Measurements from ENCODE around the gene CACNA1S. TPM values are rescaled to one million over a fixed set of nuclear protein-coding genes. Genes with fewer than 3 reads are reported as not detected.
A peak's percentile ranks its signal among the peaks of the same experiment; 100 is the strongest.

CACNA1S gene
- total RNA-seq, 1 donor from 2014 or later = not detected

- DNase-seq (no peak), ATAC-seq (ENCODE audit: low read depth) (no peak)
- no peak for TF ChIP-seq CTCF (IDR thresholded peaks at IDR 0.05)
- ChIA-PET CTCF (interaction anchor here (0.9 kb wide), 1 partner anchor 13 kb away, joined by 4 read pairs; no protein-coding TSS in a partner anchor), POLR2A (no interaction called here)
- no peak overlapping the region for H3K4me3 Mint-ChIP-seq
- no peak overlapping the region for H3K27ac Mint-ChIP-seq
- H3K9me3 Mint-ChIP-seq = no peaks in the 10 kb centered on the region
- H3K36me3 Mint-ChIP-seq (ENCODE audit: low read depth) = no peaks in the 10 kb centered on the region
- peaks cover 2% of the 10 kb centered on the region for H3K4me1 Mint-ChIP-seq
- H3K27me3 Mint-ChIP-seq = peaks cover 3% of the 10 kb centered on the region
- intact Hi-C loops (cut with micrococcal nuclease) = no loop called here
Observed at GRCh38 chr1:201098992-201099677, 13.1 kb downstream of the CACNA1S start.

GRCh38 chr1:201096977-201097856 is 15.0 kb downstream of the CACNA1S start:
- TF ChIP-seq CTCF (IDR thresholded peaks at IDR 0.05) = no peak
- intact Hi-C loops (cut with micrococcal nuclease) = no loop called here
- CTCF ChIA-PET = interaction anchor here (1.9 kb wide), 1 partner anchor 118 kb away, joined by 5 read pairs; no protein-coding TSS in a partner anchor
- Mint-ChIP-seq H3K27ac (no peak overlapping the region), H3K9me3 (no peaks in the 10 kb centered on the region), H3K4me1 (peaks cover 2% of the 10 kb centered on the region), H3K4me3 (no peak overlapping the region), H3K27me3 (peaks cover 3% of the 10 kb centered on the region), H3K36me3 (ENCODE audit: low read depth) (no peaks in the 10 kb centered on the region)
- POLR2A ChIA-PET = no interaction called here
- ATAC-seq (ENCODE audit: low read depth) (no peak), DNase-seq (no peak)

GRCh38 chr1:201096041-201096461 is 16.2 kb downstream of the CACNA1S start:
- peaks cover 3% of the 10 kb centered on the region for H3K27me3 Mint-ChIP-seq
- TF ChIP-seq CTCF (IDR thresholded peaks at IDR 0.05) = no peak
- intact Hi-C loops (cut with micrococcal nuclease) = no loop called here
- H3K27ac Mint-ChIP-seq = no peak overlapping the region
- H3K4me1 Mint-ChIP-seq = peaks cover 2% of the 10 kb centered on the region
- ChIA-PET CTCF (no interaction called here), POLR2A (no interaction called here)
- ATAC-seq (ENCODE audit: low read depth) = peak; percentile 60
- no peak overlapping the region for H3K4me3 Mint-ChIP-seq
- no peaks in the 10 kb centered on the region for H3K36me3 Mint-ChIP-seq (ENCODE audit: low read depth)
- DNase-seq = no peak
- no peaks in the 10 kb centered on the region for H3K9me3 Mint-ChIP-seq

GRCh38 chr1:201095581-201095980 is 16.6 kb downstream of the CACNA1S start:
- ChIA-PET CTCF (no interaction called here), POLR2A (no interaction called here)
- DNase-seq (no peak), ATAC-seq (ENCODE audit: low read depth) (no peak)
- Mint-ChIP-seq H3K27me3 (peaks cover 3% of the 10 kb centered on the region), H3K4me3 (no peak overlapping the region), H3K9me3 (no peaks in the 10 kb centered on the region), H3K4me1 (peaks cover 2% of the 10 kb centered on the region), H3K27ac (no peak overlapping the region), H3K36me3 (ENCODE audit: low read depth) (no peaks in the 10 kb centered on the region)
- intact Hi-C loops (cut with micrococcal nuclease) = no loop called here
- no peak for TF ChIP-seq CTCF (IDR thresholded peaks at IDR 0.05)

GRCh38 chr1:201094832-201095231 is 17.4 kb downstream of the CACNA1S start:
- H3K9me3 Mint-ChIP-seq = no peaks in the 10 kb centered on the region
- ChIA-PET CTCF (no interaction called here), POLR2A (no interaction called here)
- H3K36me3 Mint-ChIP-seq (ENCODE audit: low read depth) = no peaks in the 10 kb centered on the region
- H3K4me1 Mint-ChIP-seq = peaks cover 2% of the 10 kb centered on the region
- DNase-seq = no peak
- no peak overlapping the region for H3K27ac Mint-ChIP-seq
- no peak for TF ChIP-seq CTCF (IDR thresholded peaks at IDR 0.05)
- no peak overlapping the region for H3K4me3 Mint-ChIP-seq
- peaks cover 3% of the 10 kb centered on the region for H3K27me3 Mint-ChIP-seq
- intact Hi-C loops (cut with micrococcal nuclease) = no loop called here
- ATAC-seq (ENCODE audit: low read depth) = no peak
